Embryonic facial prominence (tissue), 1 donor: ENCODE data around the gene JARID2.
"Not testable (repeated sequence)": the region's sequence is repeated elsewhere in the genome, so short reads cannot be mapped to it uniquely, and the experiment has no call there.

ENCODE experiments used
- DNase-seq: peaks from one replicate; pipeline ENCODE4 v3.0.0-alpha.2; 2016; ENCODE audit errors: extremely low spot score

The JARID2 gene

DNA sequence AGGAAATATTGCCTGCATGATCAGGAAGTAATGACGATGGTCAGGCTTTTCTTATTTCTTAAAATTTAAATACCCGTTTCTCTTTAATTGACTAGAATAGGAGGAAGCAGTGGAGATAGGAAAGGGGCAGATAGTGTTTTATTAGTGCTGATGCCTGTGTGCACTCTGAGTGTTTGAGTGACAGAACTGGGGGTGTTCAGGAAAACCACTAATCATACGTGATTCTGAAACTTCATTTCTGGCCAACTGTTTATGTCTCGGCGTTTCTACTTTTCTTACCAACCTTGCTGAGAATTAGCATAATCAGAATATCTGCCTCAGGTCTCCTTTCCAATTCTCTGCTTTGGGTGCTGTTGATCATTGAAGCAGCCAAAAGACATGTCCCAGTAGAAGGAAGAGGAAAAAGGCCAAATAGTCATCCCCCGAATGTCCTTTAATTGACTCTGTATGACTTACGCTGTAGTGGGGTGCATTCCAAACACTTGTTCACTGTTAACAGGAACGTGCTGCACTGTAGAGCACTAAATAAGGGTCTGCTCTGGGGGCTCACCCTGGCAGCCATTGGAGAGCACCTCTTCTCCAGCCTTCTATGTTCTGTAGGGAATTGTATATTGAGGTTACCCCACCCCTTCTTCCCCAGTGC, 152.9 kb downstream of the JARID2 start:
- DNase-seq = no peak

DNA sequence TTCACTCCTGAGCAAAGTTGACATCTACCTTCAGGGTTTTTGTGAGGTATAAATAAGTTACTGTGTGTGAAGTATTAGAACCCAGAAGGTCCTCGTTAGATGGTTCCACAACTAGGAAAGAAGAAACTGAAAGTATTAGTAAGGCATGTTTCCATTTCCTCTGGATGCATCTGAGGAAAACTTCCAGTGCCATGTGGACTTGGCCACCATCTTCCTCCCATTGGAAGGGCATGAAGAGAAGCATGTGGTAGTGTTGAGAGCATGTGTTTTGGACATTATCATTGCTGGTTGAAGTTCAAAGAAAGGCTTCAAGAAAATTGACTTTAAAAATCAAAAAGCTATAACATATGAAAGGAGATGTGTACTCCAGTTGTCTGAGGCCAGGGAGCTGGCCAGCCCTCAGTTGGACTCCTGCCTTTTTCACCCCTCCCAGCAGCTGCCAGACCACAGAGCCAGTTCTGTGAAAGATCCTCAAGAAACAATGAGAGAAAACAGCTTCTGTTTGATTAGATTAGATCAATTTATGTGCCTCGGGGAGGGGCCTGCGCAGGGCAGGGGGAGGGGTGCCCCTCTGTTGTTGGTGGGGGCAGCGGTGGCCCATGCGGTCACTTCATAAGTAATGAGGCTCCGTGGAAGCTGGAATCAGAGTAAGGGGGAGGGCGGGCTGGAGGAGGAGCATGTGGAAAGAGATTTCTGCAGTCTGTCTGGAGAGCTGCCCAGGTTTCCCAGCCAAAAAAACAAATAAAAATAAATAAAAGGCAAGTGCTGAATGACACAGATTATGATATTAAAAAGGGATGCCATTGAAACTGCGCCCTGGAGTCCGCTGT, 154.0 kb downstream of the JARID2 start:
- DNase-seq = peak; percentile 66

GRCh38 chr6:15400572-15401004, 154.7 kb downstream of the JARID2 start:
- DNase-seq = no peak

DNA sequence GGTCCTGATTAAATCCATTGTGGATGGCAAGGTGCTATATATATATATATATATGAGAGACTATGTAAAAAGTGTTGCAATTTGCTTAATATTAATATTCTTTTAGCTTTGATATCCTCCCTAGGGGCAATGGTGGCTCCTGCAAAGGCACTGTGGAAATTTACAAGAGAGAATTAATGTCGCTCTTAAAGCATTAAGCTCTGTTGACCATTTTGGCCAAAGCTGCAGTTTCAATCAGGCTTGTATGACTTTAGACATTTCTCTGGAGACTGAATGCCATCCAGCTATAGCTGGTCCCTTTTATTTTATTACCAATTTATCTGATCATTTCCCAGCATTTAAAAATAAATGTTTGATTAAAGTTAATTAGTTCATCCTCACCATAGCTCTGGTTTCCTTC, 155.3 kb downstream of the JARID2 start:
- no peak for DNase-seq

GRCh38 chr6:15401769-15402250, 155.9 kb downstream of the JARID2 start:
- DNase-seq = no peak

- DNase-seq = no peak
Measured at GRCh38 chr6:15402406-15403045, 156.7 kb downstream of the JARID2 start.

DNA sequence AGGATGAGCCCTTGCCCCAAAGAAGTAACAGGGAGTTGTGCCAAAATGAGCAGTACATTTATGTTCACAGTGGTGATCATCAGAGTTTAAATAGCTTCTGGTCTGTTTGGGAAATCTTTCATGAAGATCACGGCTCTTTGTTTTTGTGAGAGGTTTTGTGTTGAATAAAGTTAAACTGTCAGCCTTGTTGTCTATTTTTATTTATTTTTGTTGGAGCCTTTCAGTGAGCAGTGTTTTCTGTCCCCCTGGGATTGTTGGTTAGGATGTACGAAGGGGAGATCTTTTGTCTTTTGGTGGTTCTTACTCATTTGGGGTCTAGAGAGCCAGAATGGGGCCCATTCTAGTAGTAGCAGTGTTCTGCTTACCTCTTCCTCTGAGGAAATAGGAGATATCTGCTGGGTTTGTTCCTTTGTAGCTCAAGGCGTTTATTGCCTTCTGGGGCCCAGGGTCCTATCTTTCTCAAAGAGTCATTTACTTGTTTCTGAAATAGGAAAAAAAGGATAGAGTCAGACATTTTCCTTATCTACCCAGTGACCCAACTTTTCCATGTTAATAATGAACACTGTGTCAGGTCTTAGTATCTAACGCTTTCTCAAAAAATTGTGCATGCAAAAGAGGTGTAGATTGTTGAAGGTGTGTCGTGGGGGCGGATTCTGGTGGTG, 157.4 kb downstream of the JARID2 start:
- DNase-seq = no peak

DNA sequence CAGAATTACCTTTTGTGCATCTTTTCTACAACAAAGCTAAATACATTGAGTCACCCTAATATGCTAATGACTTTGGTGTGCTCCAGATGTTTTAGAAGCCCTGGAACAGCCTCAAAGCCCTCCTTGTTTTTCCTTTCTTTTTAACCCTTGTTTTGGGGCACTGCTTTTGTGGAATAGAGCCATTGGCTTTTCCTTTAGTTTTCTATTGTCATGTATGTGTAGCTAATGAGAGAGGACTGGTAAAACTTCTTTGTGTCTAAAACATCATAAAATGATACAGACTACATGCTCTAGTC, 158.8 kb downstream of the JARID2 start:
- DNase-seq = no peak

DNA sequence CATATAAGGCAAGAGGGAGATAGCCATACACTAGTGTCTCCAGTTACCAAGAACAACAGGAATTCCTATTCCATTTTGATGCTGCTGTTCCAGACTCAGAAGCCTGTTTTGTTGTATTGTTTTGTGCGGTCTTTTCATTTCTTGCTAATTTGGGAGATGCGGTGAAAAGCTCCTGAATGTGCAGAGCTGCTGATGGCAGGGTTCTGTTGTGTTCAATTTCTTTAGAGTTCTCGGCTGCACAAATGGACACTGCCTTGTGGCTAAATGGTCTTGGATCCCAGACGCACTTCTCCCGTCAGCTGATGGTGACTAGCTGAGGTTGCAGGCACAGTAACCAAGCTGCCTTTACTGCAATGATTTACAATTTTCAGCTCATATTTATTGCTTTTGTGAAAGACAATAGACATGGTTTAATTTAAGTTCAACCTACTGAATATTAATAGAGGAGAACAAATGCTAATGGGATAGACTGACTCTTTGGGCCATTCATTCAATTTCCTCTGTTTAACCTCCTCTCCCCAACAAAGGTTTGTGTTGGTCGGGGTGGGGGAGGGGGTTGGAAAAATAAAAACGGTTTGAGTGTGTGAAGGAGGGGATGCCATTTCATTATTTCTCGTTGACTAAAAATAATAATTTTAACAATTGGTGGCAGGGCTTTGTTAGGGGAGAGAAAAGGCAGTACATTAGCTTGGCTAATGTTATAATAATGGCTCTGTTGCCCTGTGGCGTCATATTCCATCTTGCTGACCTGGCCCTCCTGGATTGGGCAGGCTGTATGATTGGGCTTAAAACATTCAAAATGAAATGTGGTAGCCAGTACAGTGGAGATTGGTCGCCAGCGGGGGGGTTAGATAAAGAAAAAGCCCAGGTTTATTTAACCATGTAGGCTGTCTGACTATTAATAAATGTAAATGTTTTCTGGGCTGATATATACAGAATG, 159.5 kb downstream of the JARID2 start:
- DNase-seq = no peak

DNA sequence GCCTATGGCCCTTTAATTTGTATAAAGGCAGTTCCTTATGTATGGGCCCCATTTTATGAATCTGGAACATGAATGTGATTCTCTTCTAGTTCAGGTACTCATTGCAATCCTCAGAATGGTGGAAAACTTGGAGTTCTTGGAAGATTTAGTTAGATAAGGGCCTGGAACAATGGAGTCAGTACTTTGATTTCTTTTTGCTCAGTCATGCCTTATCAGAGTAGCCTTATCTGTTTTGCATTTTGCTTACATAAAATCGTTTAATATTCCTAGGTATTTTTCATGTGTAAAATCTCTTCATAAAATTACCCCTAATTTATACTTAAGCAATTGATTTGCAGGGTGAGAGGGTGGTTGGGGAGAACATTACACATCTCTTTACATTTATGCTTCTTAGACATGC, 160.6 kb downstream of the JARID2 start:
- no peak for DNase-seq

GRCh38 chr6:15408008-15408407, 162.1 kb downstream of the JARID2 start:
- no peak for DNase-seq

DNA sequence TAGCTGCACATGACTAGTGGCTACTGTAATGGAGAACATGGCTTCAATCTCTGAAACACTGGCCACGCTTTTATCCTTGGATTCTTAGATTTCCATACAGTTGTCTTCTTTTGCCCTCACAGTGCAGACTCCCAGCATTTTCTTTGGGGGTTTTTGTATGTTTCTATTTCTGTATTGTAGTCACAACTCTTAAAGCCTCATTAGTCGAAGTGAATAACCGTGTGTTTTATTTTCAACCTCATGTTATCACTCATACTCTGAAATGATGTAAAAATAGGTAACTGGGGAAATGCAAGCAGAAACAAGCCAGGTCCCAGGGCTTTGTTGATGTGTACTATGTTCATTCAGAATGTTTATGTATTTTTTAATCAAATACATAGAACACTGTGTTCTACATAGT, 162.9 kb downstream of the JARID2 start:
- DNase-seq = no peak

- DNase-seq = no peak
Measured at GRCh38 chr6:15409301-15410125, 163.6 kb downstream of the JARID2 start.

- no peak for DNase-seq
Measured at GRCh38 chr6:15410126-15410391, 164.2 kb downstream of the JARID2 start.

DNA sequence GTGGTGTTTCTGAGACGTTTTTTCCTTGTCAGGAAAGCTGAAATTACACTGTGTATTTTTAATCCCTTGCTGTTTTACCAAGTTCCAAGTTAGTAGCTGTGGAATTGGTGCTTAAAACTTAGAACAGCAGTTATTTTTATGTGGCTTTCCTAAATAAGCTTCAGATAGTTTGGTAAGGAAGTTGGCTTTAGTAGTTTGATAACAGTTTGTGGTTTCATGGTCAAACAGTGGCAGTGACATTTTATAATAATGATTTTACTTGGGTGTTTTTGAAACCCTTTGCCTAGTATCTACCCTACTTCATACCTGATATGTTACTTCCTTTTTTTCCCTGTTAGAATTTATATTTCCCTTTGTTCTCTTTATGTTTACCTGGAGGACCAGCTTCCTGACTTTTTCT, 164.9 kb downstream of the JARID2 start:
- no peak for DNase-seq

DNA sequence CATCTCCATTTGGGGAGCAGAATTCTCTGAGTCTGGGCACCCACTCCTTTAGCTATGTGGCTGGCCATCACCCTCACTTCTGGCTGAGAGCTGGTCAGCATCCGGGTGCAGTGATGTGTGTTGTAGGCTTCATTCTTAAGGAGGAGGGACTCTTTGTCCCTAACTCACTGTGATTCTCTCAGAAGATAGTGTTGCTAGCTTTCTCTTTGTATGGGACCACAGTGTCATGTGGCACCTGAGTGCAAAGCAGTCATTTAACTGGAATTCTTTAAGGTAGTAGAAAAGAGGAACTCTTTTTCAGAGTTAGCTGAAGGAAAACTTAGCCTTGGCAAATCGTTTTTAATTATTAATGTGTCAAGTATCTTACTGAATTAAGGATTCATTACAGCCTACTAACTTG, 165.9 kb downstream of the JARID2 start:
- DNase-seq = no peak

DNA sequence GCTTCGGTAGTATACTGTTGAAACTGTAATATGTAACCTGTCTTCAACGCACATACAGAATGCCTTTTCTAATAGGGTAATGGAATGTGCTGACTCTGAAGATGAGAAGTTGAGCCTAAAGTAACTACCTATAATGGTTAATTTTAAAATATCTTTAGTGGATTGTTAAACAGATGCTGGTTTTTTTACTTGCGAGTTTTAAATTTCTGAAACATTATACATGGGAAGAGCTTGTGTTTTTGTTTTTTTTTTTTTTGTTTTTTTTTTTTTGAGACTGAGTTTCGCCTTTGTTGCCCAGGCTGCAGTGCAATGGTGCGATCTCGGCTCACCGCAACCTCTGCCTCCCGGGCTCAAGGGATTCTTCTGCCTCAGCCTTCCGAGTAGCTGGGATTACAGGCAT, 166.9 kb downstream of the JARID2 start:
- DNase-seq = no peak

DNA sequence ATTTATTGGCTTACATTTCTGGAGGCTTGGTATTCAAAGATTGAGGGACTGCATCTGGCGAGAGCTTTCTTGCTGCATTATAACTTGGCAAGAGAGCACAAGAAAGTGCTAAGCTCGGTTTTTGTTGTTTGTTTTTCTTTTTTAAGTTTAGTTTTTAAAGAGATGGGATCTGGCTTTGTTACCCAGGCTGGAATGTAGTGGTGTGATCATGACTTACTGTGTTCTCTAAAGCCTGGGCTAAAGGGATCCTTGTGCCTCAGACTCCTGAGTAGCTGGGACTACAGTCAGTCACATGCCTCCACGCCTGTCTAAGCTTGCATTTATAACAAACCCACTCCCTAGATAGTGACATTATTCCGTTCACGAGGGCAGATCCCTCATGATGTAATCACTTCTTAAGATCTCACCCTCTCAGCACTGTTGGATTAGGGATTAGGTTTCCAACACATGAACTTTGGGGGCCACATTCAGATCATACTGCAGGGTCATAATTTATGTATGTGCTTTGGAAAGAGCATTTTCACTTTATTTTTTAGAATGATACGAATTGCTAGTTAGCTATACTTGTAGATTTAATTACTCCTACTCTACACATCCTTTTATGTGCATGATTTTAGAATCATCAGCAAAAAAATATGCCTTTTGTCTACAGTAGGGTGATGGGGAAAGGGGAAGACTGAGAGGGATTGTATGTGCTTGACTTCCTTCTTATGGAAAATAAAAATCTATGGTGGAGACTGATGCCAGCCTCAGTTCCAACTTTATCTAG, 167.8 kb downstream of the JARID2 start:
- no peak for DNase-seq

- DNase-seq = no peak
Measured at GRCh38 chr6:15414235-15414612, 168.4 kb downstream of the JARID2 start.

GRCh38 chr6:15415622-15416021, 169.8 kb downstream of the JARID2 start:
- DNase-seq = not testable (repeated sequence)
